ENCODE measurements around the gene FNDC1.

GRCh38 chr6:159137676-159138075 lies 31.5 kb upstream of the FNDC1 start:
- TF ChIP-seq, protein P1, sequence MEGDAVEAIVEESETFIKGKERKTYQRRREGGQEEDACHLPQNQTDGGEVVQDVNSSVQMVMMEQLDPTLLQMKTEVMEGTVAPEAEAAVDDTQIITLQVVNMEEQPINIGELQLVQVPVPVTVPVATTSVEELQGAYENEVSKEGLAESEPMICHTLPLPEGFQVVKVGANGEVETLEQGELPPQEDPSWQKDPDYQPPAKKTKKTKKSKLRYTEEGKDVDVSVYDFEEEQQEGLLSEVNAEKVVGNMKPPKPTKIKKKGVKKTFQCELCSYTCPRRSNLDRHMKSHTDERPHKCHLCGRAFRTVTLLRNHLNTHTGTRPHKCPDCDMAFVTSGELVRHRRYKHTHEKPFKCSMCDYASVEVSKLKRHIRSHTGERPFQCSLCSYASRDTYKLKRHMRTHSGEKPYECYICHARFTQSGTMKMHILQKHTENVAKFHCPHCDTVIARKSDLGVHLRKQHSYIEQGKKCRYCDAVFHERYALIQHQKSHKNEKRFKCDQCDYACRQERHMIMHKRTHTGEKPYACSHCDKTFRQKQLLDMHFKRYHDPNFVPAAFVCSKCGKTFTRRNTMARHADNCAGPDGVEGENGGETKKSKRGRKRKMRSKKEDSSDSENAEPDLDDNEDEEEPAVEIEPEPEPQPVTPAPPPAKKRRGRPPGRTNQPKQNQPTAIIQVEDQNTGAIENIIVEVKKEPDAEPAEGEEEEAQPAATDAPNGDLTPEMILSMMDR (IDR thresholded peaks at IDR 0.05; ENCODE audit: low read length) = no peak
- no peak for TF ChIP-seq EZH2 (IDR thresholded peaks at IDR 0.05; ENCODE audit: borderline replicate concordance, low read length)
